ENCODE measurements around the gene SPPL3.

DNA sequence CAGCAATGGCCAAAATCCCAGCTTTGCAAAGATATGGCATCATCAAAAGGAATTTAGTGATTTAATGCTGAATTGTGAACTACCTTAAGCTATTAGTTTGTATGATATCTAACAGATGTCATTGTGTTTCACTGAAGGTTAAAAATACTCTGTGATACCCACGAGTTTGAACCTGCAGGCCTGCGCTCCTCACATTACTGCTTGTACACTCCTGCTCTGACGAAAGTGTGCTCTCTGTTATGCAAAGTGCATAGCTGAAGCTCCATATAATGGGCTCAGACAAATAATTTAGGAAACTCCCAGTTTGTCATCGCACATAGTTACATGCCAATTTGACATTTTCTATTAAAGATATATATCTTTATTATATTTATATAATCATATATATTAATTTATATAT is 52.2 kb downstream of the SPPL3 start:
- no peak for TF ChIP-seq POLR2AphosphoS5 (IDR thresholded peaks at IDR 0.05; ENCODE audit: low read depth, low read length)
- TF ChIP-seq, protein P1, sequence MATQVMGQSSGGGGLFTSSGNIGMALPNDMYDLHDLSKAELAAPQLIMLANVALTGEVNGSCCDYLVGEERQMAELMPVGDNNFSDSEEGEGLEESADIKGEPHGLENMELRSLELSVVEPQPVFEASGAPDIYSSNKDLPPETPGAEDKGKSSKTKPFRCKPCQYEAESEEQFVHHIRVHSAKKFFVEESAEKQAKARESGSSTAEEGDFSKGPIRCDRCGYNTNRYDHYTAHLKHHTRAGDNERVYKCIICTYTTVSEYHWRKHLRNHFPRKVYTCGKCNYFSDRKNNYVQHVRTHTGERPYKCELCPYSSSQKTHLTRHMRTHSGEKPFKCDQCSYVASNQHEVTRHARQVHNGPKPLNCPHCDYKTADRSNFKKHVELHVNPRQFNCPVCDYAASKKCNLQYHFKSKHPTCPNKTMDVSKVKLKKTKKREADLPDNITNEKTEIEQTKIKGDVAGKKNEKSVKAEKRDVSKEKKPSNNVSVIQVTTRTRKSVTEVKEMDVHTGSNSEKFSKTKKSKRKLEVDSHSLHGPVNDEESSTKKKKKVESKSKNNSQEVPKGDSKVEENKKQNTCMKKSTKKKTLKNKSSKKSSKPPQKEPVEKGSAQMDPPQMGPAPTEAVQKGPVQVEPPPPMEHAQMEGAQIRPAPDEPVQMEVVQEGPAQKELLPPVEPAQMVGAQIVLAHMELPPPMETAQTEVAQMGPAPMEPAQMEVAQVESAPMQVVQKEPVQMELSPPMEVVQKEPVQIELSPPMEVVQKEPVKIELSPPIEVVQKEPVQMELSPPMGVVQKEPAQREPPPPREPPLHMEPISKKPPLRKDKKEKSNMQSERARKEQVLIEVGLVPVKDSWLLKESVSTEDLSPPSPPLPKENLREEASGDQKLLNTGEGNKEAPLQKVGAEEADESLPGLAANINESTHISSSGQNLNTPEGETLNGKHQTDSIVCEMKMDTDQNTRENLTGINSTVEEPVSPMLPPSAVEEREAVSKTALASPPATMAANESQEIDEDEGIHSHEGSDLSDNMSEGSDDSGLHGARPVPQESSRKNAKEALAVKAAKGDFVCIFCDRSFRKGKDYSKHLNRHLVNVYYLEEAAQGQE (IDR thresholded peaks at IDR 0.05; ENCODE audit: insufficient read depth in 1 of 2, low read depth in 2 of 2, low read length in 2 of 2), result no peak

All from PFSK-1 (cell line).